GM18499 (cell line): ENCODE data around the gene ABCA4.

ENCODE experiments used
- ATAC-seq: cut with Tn5 transposase; IDR thresholded peaks from one replicate; pipeline ENCODE4 v1.9.1; 2021; ENCODE audit warnings: moderate number of reproducible peaks; ENCODE audit not compliant: insufficient read depth, unreplicated experiment

The ABCA4 gene

DNA sequence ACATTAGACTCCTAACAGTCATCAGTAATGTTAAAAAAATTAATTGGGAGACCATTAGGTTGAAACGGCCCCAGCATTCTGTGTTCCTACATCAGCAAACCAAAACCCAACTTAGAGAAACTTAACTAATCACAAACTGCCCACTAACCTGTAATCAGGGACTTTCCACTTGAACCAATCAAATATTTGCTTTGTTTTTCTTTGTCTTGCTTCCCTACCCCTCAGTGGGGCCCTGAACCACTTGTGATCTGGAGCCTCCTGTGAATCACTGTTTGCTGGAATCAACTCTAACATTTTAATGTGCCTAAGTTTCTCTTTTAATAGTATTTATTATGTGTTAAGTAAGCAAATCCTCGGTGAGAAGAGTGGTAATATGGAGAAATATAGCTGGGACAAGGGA is 64.0 kb downstream of the ABCA4 start:
- ATAC-seq, result no peak

DNA sequence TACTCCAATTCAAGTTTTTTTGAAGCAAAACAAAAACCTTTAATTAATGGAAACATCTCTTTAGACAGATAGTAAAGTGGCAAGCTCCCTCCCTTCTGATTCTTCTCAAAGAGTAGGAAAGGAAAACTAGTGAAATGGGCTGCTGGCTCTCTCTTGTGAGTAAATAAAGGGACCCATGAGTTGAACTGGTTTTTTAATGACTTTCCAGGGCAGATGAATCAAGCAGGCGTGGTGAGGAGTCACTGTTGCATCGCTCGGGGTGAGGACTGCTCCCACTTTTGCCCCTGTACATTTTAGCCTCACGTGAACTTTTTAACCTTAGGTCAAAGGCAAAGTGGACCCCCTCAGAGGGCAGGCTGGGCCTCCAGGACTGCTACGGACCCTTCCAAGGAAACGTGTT is 64.8 kb downstream of the ABCA4 start:
- ATAC-seq, result no peak

- no peak for ATAC-seq
These were observed 65.4 kb downstream of the ABCA4 start for GRCh38 chr1:94055459-94056122.

DNA sequence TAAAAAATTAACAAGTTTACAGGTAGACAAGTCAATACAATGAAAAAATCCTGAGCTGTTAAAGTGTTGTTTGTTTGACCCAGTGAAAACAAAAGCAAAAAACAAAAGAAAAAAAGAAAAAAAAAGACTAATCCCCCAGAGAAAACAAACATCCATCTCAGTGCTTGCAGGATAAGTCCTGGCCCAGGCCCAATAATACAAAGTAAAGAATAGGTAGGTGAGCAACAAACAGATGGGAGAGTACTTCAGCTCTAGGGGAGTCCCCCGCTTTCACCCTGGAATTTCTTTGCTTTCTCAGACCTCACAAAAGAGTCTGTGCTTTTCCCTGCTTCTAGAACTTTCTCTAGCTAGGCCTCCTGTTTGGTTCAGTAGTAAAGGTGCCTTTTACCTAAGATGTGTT is 70.3 kb downstream of the ABCA4 start:
- no peak for ATAC-seq

GRCh38 chr1:94050254-94050653 is 70.7 kb downstream of the ABCA4 start:
- no peak for ATAC-seq

DNA sequence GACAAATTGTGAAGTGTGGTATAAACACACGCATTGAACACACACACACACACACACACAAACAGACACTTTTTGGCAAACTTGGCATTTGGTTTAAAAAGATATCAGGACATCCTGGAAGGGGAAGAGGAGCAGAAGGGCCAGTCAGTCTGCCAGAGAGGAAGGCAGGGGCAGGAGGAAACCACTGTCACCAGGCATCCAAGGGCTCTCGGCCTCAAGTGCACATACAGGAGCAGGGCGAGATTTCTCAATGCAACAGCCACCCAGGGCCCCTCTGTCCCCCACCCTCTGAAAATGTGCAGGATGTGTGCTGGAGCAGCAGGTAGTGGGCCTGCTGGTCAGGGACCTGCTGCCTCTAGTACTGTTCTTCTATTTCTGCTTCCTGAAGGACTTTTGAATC is 71.2 kb downstream of the ABCA4 start:
- no peak for ATAC-seq

DNA sequence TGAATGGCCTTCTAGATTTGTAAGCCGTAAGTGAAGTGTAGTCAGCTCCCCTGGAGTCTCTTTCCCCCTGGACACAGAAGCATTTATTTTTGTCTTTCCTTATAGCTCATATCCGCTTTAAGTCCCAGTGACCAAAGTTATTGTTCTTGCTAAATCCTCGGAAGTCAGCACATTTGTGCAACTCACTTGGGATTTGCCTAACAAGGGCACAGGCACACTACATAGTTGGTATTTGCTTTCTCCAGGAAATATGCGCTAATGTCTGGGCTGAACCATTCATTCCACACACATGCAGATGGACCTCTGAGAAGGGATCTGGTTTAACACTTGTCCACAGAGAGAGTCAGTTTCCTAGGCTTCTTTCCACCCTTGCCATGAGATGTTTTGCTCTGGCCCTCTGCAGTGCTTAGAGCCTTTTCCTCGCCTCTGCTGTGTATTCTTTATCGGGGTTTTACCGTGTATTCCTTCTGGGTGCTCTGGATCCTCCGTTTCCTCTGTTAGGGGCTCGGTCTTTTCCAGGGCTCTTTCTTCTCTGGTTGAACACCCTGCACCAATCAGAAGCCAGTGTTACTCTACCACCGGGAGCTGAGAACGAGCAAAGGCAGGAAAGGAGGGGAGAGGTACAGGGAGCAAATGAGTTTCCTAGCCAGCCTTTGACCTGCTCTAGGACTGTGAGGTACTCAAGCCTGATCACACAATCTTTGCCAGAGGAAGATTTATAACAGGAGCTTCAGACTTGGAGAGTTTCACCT is 72.4 kb downstream of the ABCA4 start:
- ATAC-seq, result no peak

- ATAC-seq, result no peak
These were observed 73.0 kb downstream of the ABCA4 start for GRCh38 chr1:94047949-94048348.

GRCh38 chr1:94045465-94046056 is 75.4 kb downstream of the ABCA4 start:
- no peak for ATAC-seq

DNA sequence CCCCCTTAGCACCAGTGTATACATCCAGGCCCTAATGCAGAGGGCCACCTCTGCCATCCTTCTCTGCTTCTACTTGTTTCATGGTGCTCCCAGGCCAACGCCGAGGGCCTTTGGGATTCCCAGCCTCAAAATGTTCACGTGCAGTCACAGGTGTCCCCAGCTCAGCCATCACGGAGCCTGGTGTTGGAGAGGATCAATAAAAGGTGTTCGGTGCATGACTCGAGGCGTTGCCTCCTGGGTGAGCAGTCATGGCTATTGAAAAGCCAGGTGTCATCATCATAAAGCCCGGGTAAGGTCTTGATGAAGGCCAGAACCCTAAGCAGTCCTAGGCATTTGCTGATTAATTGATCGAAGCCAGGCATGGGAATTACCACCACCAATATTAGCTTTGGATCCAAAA is 76.1 kb downstream of the ABCA4 start:
- ATAC-seq, result no peak

DNA sequence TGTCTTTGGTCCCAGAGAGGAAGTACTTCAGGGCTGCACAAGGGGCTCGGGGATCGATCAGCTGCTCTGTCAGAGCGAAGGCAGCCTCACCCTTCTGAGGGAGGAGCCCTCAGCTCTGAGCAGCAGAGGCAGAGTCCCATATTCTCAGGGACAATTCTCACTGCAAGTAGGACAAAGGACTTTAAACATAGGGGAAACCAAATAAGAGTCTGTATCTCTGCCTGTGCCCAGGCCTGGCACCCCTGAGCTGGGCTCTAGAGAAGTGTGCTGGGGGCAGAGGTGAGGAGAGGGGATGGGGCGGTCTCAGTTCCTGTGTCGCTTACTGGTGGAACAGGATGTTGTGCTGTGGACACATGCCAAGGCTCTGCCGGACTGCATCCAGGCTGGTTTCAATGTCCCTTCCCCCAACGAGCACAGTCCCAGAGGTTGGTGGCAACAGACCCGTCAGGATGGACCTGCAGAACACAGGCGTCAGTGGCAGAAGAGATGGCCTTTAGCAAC is 76.6 kb downstream of the ABCA4 start:
- no peak for ATAC-seq

GRCh38 chr1:94043738-94044289 is 77.1 kb downstream of the ABCA4 start:
- no peak for ATAC-seq

DNA sequence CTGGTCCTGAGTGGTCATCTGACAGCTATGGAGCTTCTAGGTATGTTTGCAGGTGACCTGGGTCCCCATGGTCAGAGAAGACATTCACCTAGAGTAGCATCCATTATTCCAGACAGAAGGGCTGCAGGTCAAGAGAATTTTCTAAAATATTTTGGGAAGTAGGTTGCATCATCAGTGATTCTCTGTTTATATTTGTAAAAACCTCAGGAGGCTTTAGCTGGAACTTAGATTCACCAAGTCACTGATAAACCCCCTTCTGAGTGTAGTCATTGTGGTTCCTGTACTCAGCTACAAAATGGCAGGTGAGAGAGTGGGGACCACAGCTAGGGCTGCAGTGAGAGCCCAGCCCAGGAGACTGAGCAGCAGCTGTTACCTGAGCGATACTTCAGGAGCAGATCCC is 78.6 kb downstream of the ABCA4 start:
- no peak for ATAC-seq

DNA sequence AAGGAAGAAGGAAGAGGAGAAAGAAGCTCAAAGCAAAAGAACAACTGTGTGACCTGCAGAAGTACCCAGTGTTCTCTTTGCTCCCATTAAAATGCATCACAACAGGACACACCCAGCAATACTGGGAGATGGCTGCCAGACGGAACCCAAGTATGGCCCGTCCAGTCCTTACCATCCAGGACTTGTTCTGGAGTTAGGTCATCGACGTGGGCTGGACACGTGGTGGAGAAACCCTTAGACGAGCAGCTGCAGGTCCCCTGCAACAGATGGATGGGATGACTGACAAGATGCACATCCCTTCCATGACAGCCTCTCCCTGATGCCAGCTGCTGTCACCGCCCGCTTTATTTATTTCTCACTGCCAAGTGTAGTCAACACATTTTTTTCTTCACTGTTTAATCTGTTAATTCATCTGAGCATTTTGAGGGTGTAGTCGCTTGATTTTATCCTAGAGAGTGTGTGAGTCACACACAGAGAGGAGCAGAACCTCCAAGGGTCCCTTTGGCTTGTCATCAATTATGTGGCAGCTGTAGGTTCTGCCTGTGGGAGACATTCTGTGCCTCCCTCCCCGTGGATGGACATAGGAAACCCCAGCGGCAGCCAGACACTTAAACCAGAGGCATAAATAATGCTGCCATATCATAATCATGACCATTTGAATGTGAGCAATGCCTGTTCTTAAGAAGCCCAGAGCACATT is 80.9 kb downstream of the ABCA4 start:
- ATAC-seq, result no peak

DNA sequence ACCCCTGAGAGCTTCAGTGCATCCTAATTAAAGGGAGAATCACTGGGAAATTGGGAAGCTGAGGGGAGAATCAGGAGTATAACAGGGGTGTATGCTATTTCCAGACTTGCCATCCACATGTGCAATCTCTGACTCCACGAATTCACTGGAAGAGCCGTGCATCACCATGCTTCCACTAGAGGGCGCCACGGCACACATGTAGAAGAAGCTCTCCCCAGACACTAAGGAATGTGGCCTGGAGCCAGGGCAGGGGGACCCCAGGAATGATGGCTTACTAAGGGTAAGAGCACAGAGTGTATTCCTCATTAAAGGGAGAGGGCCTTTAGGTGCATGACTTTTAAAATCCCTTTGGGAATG is 81.5 kb downstream of the ABCA4 start:
- no peak for ATAC-seq

DNA sequence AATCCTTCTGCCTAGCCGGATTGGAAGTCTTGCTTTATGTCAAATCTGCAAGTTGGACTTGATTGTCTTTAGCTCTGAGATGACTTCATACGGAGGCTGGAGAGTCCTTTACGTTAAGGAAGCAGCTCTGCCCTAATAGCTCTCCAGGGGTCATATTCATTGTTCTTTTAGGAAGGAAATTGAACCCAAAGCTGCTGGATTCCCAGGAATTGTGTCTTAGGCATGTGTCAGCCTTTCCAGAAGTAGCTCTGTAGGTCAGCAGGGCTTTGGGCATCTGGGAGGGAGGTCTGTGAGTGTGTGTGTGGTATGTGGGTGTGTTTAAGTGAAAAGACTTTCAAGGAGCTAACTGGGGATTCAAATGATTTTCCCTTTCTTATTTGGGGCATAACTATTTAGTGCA is 82.4 kb downstream of the ABCA4 start:
- ATAC-seq, result no peak

GRCh38 chr1:94037392-94038229 is 83.3 kb downstream of the ABCA4 start:
- peak; percentile 35 for ATAC-seq

- no peak for ATAC-seq
These were observed 84.2 kb downstream of the ABCA4 start for GRCh38 chr1:94036730-94037129.

GRCh38 chr1:94033849-94034248 is 87.1 kb downstream of the ABCA4 start:
- no peak for ATAC-seq

DNA sequence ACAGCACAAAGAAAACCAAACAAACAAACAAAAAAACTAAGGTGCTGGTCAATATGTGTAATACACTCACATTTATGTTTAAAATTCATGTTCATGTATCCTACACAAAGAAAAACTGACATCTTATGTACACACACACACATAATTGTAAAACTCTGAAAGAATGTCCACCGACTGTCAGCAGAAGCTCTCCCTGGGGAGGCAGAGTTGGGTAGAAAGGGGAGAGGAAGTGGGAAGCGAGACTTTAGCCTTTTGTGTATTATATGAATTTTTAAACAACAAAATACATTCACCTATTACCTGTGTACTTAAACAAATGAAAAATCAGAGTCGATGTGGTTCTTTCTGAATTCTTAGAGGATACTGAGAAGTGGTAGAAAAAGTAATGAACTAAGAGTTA is 88.3 kb downstream of the ABCA4 start:
- ATAC-seq, result no peak
